Measurements from ENCODE around the gene MCOLN1.

Gene MCOLN1

GRCh38 chr19:7522072-7522922, at the start of gene MCOLN1:
MCOLN1 (plus strand) TSS chr19:7522624; CDS start chr19:7522751, 127 bp downstream.
- Mint-ChIP-seq H3K4me1 (peaks cover 17% of the 10 kb centered on the region), H3K4me3 (peak within 1 kb of the TSS; percentile 79), H3K27me3 (no peaks in the 10 kb centered on the region)

GRCh38 chr19:7475665-7476064, 46.8 kb upstream of the MCOLN1 start:
- Mint-ChIP-seq H3K27ac (no peak overlapping the region), H3K4me1 (peaks cover 27% of the 10 kb centered on the region), H3K9me3 (no peaks in the 10 kb centered on the region), H3K27me3 (no peaks in the 10 kb centered on the region), H3K4me3 (no peak overlapping the region), H3K36me3 (peaks cover 26% of the 10 kb centered on the region)
- ATAC-seq = no peak

More at GRCh38 chr19:7522072-7522922, at the start of gene MCOLN1:
- H3K9me3 Mint-ChIP-seq = no peaks in the 10 kb centered on the region
- peaks cover 12% of the 10 kb centered on the region for H3K36me3 Mint-ChIP-seq
- peak; percentile 91 for ATAC-seq
- H3K27ac Mint-ChIP-seq = peak within 1 kb of the TSS; percentile 62

DNA sequence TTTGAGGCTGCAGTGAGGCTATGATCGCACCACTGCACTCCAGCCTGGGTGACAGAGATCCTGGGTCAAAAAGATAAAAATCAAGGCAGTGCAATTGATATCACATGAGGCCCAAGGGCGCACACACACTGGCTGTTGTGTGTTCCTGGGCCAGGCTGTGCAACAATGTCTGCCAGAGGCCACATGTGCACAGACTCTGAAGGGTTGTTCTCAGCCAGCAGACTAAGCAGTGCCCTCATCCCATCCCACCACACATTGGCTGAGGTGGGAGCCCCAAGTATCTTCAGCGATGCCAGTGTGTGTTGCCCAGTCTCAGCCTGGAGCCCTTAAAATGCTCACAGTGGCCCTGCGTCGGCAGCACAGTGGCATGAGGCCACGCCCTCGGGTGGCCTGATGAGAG, 46.2 kb upstream of the MCOLN1 start:
- ATAC-seq = no peak
- H3K4me3 Mint-ChIP-seq = no peak overlapping the region
- peak overlapping the region; percentile 30 for H3K27ac Mint-ChIP-seq
- peaks cover 22% of the 10 kb centered on the region for H3K36me3 Mint-ChIP-seq
- H3K4me1 Mint-ChIP-seq = peaks cover 27% of the 10 kb centered on the region
- no peaks in the 10 kb centered on the region for H3K27me3 Mint-ChIP-seq
- H3K9me3 Mint-ChIP-seq = no peaks in the 10 kb centered on the region

GRCh38 chr19:7476777-7477494, 45.5 kb upstream of the MCOLN1 start:
- Mint-ChIP-seq H3K4me3 (no peak overlapping the region), H3K36me3 (peaks cover 15% of the 10 kb centered on the region), H3K27me3 (no peaks in the 10 kb centered on the region), H3K4me1 (peaks cover 21% of the 10 kb centered on the region), H3K27ac (peak overlapping the region; percentile 30), H3K9me3 (no peaks in the 10 kb centered on the region)
- no peak for ATAC-seq

DNA sequence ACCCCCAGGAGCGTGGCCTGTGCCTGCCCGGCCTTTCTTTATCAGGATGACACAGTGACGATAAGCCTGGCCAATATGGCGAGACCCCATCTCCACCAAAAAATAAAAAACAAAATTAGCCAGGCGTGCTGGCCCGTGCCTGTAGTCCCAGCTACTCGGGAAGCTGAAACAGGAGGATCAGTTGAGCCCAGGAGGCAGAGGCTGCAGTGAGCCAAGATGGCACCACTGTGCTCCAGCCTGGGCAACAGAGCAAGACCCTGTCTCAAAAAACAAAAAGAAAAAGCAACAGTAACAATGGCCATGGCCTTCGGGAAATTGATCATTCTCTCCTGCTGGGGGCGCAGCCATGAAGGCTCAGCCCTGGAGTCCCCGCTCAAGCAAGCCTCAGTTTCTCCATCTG, 44.7 kb upstream of the MCOLN1 start:
- ATAC-seq = no peak
- no peak overlapping the region for H3K27ac Mint-ChIP-seq
- peaks cover 6% of the 10 kb centered on the region for H3K36me3 Mint-ChIP-seq
- H3K4me1 Mint-ChIP-seq = peaks cover 13% of the 10 kb centered on the region
- H3K27me3 Mint-ChIP-seq = peaks cover under 1% of the 10 kb centered on the region
- H3K9me3 Mint-ChIP-seq = no peaks in the 10 kb centered on the region
- no peak overlapping the region for H3K4me3 Mint-ChIP-seq

DNA sequence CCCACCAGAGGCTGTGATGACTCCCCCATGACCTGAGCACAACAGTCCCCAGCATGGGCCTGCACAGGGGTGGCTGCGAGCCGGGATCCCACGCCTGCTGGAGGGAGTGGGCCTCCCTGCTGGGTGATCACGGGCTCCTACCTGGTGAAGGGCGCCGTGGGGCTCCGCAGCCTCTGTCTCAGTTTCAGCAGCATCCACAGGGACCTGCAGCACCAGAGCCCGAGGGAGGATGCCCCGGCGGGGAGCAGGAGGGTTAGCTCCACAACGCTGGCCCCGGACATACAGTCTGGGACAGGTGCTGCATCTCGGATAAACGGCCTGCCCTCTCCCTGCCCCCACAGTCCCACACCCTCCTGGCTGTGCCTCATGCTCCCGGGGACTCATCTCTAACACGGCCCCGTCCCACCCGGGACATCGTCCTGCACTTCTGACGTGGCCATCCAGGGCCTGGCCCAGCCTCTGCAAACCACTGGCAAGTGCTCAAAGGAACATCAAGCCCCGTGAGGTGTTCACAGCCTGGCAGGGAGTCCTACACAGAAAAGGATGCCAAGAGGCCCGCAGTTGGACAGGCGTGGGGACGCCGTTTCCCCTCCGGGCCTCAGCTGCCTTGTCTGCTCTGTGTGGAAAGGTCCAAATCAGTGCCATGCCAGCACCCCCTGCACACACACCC, 44.1 kb upstream of the MCOLN1 start:
- Mint-ChIP-seq H3K27ac (no peak overlapping the region), H3K27me3 (peaks cover 6% of the 10 kb centered on the region), H3K4me1 (peaks cover 12% of the 10 kb centered on the region), H3K36me3 (peaks cover under 1% of the 10 kb centered on the region), H3K9me3 (no peaks in the 10 kb centered on the region), H3K4me3 (no peak overlapping the region)
- ATAC-seq = peak; percentile 2

- Mint-ChIP-seq H3K36me3 (no peaks in the 10 kb centered on the region), H3K4me1 (peaks cover 10% of the 10 kb centered on the region), H3K4me3 (no peak overlapping the region), H3K9me3 (no peaks in the 10 kb centered on the region), H3K27ac (no peak overlapping the region), H3K27me3 (peaks cover 9% of the 10 kb centered on the region)
- peak; percentile 27 for ATAC-seq
Measured at GRCh38 chr19:7478843-7479227, 43.6 kb upstream of the MCOLN1 start.

GRCh38 chr19:7480222-7480969, 42.0 kb upstream of the MCOLN1 start:
- no peak overlapping the region for H3K27ac Mint-ChIP-seq

GRCh38 chr19:7480970-7481255, 41.5 kb upstream of the MCOLN1 start:
- Mint-ChIP-seq H3K9me3 (no peaks in the 10 kb centered on the region), H3K27ac (no peak overlapping the region), H3K36me3 (no peaks in the 10 kb centered on the region), H3K4me1 (peaks cover 8% of the 10 kb centered on the region), H3K4me3 (no peak overlapping the region), H3K27me3 (peaks cover 9% of the 10 kb centered on the region)
- no peak for ATAC-seq

More at GRCh38 chr19:7480222-7480969, 42.0 kb upstream of the MCOLN1 start:
- no peaks in the 10 kb centered on the region for H3K9me3 Mint-ChIP-seq
- peaks cover 9% of the 10 kb centered on the region for H3K27me3 Mint-ChIP-seq
- no peak for ATAC-seq
- H3K4me3 Mint-ChIP-seq = no peak overlapping the region
- peaks cover 8% of the 10 kb centered on the region for H3K4me1 Mint-ChIP-seq
- H3K36me3 Mint-ChIP-seq = no peaks in the 10 kb centered on the region

DNA sequence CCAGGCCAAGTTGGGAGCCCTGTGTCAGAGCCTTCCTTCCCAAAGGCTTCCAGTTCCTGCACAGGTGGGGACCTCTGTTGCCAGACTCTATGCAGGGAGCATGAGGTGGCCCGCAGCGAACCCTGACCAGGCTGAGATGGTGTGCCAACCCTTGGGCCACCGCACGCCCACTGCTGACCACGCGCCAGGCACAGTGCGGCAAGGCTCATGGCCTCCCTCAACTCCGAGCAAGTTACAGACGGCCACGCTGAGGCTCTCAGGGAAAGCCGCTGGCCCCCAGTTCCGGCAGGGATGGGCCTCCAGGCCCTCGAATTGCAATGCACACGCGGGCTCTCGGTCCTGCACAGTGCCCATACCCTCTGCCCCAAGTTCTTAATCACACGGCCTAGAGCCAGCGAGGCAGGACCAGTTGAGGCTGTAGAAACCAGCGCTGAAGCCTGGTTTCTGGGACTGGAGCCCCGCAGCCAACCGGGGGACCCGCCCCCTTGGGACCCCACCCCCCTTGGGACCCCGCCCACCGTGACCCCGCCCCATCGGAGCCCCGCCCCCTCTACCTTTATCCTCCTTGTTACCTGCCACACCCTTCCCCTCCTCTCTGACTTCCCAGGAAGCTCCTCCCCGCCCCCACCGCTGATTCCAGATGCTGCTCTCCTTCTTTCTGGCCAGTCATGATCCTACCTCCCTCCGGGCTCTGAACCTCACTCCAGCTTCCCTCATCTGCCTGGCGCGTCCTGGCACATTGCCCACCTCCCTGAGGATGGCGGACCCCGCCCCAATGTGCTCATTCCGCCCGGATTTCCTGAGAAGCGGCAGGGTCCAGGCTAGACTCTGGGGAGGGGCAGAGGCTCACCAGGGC, 39.6 kb upstream of the MCOLN1 start:
- peak; percentile 9 for ATAC-seq

DNA sequence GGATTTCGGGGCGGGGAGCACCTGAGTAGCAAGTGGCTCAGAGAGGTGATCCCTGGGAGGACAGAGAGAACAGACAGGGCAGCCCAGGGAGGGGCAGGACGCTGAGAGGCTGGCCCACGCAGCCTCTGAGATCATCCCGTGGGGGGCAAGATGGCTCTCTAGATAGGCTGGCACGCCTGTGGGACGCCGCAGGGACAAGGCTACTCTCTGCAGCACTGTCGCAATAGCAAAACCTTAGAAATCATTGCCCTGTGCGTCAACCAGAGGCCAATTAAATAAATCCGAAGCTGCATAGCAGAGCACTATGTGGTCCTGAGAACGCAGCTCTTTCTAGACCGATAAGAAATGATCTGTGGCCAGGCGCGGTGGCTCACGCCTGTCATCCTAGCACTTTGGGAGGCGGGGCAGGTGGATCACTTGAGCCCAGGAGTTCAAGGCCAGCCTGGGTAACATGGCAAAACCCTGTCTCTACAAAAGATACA, 38.7 kb upstream of the MCOLN1 start:
- H3K9me3 Mint-ChIP-seq = no peaks in the 10 kb centered on the region
- peaks cover 9% of the 10 kb centered on the region for H3K27me3 Mint-ChIP-seq
- H3K27ac Mint-ChIP-seq = no peak overlapping the region
- H3K4me1 Mint-ChIP-seq = peaks cover 8% of the 10 kb centered on the region
- H3K4me3 Mint-ChIP-seq = no peak overlapping the region
- H3K36me3 Mint-ChIP-seq = no peaks in the 10 kb centered on the region
- no peak for ATAC-seq

More for the DNA sequence above, 39.6 kb upstream of the MCOLN1 start:
- H3K27ac Mint-ChIP-seq = no peak overlapping the region
- H3K4me3 Mint-ChIP-seq = peak overlapping the region; percentile 10
- H3K4me1 Mint-ChIP-seq = peaks cover 8% of the 10 kb centered on the region
- no peaks in the 10 kb centered on the region for H3K36me3 Mint-ChIP-seq
- H3K9me3 Mint-ChIP-seq = no peaks in the 10 kb centered on the region
- H3K27me3 Mint-ChIP-seq = peaks cover 9% of the 10 kb centered on the region

DNA sequence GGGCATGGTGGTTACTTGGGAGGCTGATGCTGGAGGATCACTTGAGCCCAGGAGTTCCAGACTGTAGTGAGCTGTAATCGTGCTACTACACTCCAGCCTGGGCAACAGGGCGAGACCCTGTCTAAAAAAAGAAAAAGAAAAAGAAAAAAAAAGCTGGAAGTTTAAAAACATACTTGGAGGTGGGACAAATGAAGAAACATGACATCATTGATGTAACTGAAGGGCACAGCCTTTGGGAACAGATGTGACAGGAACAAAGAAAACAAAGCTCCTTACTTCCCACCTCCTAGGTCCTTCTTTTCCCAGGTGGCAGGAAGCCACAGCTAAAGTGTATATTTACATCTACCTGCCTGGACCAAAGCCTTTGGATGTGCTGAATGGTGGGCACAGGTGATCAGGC, 35.5 kb upstream of the MCOLN1 start:
- no peaks in the 10 kb centered on the region for H3K36me3 Mint-ChIP-seq

DNA sequence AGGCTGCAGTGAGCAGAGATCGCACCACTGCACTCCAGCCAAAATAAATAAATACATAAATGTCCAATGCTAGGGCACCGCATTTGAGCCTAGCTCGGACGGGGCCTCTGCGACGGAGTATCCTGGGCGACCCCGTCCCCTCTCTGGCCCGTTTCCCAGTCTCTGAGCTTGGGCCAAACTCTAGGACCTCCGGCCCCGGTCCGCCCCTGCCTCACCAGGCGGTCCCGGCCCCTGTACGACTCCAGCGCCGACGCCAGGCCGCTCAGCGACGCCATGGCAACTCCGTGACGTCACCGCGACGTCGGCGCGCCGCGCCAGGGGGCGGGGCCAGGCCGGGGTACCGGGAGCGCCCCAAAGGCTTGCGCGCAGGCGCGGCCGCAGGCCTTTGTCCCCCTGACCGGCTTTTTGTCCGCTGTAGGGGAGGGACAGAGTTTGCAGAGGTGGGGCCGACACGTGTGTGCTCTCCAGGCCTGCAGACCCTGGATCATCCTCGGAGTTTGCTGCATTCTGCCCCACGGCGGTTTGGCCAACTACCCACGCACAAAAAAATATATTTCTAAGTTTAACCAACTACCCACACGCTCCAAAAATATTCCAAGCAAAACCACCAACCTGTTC, 33.6 kb upstream of the MCOLN1 start, which contains the start of gene PEX11G:
TSS of gene PEX11G (minus strand) at position 300 of the 618 bp plus-strand sequence. CDS start at position 275, 25 bp downstream.
- Mint-ChIP-seq H3K36me3 (no peaks in the 10 kb centered on the region), H3K27me3 (peaks cover 11% of the 10 kb centered on the region), H3K4me3 (peak within 1 kb of the TSS; percentile 79), H3K4me1 (no peaks in the 10 kb centered on the region), H3K9me3 (no peaks in the 10 kb centered on the region), H3K27ac (peak within 1 kb of the TSS; percentile 76)
- peak; percentile 97 for ATAC-seq

More for the DNA sequence above, 35.5 kb upstream of the MCOLN1 start:
- Mint-ChIP-seq H3K9me3 (no peaks in the 10 kb centered on the region), H3K27me3 (peaks cover 9% of the 10 kb centered on the region), H3K4me3 (no peak overlapping the region), H3K27ac (no peak overlapping the region), H3K4me1 (peaks cover 8% of the 10 kb centered on the region)
- ATAC-seq = no peak

All from stimulated activated memory B cell treated with anti-CD40 and anti-IgM and Interleukin-4, amounts not matched to agents 10 μg/mL and 1 μg/mL and 100 μg/mL, for 72 hours (primary cell).